ENCODE measurements around the gene PHAF1. TPM values are rescaled to one million over a fixed set of nuclear protein-coding genes. Genes with fewer than 3 reads are reported as not detected.

The PHAF1 gene
- total RNA-seq, 1 experiment from 2014 or later: 19.2 TPM

DNA sequence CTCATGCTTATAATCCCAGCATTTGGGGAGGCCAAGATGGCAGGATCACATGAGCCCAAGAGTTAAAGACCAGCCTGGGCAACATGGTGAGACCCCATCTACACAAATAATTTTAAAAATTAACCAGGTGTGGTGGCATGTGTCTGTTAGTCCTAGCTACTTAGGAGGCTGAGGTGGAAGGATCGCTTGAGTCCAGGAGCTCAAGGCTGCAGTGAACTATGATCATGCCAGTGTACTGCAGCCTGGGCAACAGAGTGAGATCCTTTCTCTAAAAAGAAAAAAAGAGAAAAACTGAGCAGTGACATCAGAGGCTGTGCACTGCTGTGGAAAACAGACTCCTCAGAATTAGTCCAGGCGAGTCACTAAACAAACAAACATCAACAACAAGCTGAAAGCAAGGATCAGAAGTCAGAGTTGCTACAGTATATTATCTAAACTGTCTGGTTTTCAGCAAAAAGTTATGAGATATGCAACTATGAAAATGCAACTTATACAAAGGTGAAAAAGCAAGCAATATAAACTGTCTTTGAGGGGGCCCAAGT is 41.5 kb upstream of the PHAF1 start (continued):
- TF ChIP-seq TCF7L2 (IDR thresholded peaks at IDR 0.05; ENCODE audit: borderline replicate concordance, extremely low read depth, insufficient read depth, insufficient read length): no peak

DNA sequence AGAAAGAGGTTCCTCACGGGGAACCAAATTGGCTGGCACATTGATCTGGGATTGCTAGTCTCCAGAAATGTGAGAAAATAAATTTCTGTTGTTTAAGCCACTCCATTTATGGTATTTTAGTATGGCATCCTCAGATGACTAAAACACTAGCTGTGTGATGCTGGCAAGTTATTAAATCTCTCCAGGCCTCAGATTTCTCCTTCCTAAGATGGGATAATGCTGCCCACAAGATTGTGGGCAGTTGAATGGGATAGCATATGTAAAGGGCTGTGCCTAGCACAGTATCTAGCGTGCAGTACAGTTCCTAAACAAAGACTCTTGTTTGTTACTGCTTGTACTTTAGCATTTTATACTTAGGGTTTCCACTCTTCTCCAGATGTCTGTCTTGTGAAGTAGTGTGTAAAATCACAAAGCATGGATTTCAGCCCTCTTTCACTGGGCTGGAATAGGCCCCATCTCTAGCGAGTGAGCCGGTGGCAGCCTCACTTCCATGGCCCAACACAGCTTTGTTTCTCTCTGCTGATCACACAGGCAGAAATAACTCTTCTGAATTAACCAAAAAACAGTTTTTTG is 38.2 kb upstream of the PHAF1 start:
- no peak for ATAC-seq
- Histone ChIP-seq H3K36me3 (ENCODE audit: control insufficient read depth in 1 of 2, insufficient read depth in 2 of 2, low read length in 2 of 2) (peaks cover 23 to 35% of the 10 kb centered on the region in 2 experiments), H3K79me2 (ENCODE audit: insufficient read depth, low read length) (peaks cover 25% of the 10 kb centered on the region), H2AFZ (ENCODE audit: low read depth, low read length, poor library complexity, severe bottlenecking) (no peak overlapping the region), H3K27me3 (ENCODE audit: insufficient read depth, low read length) (no peaks in the 10 kb centered on the region), H3K27ac (ENCODE audit: low read depth, low read length) (no peak overlapping the region), H3K9me3 (ENCODE audit: control insufficient read depth in 1 of 2, insufficient read depth in 1 of 2, low read depth in 1 of 2, low read length in 2 of 2) (no peaks in the 10 kb centered on the region), H3K9ac (ENCODE audit: low read length) (no peak overlapping the region), H3K9me2 (ENCODE audit: insufficient read depth) (no peaks in the 10 kb centered on the region), H3K4me2 (ENCODE audit: low read length) (no peak overlapping the region), H4K20me1 (ENCODE audit: insufficient read depth) (no peaks in the 10 kb centered on the region; the same call in 1 of the 2 replicates), H3K4me1 (ENCODE audit: control insufficient read depth in 1 of 2, insufficient read depth in 2 of 2, low read length in 2 of 2) (peaks cover 6 to 12% of the 10 kb centered on the region in 2 experiments; a peak in 2 of 4 replicates), H3K4me3 (replicated peaks in 1 of 2; ENCODE audit: low read depth in 1 of 2, low read length in 2 of 2) (no peak overlapping the region)
- no peak for DNase-seq (ENCODE audit: low read depth, low spot score)
- ChIA-PET CTCF (no interaction called here), POLR2A (no interaction called here), RAD21 (ENCODE audit: low non-redundant PET in 1 of 2, low total read pairs in 2 of 2, uncharacterized antibody in 2 of 2, unreplicated experiment in 2 of 2) (no interaction called here)
- intact Hi-C loops (cut with micrococcal nuclease): no loop called here
- TF ChIP-seq POLR2A (IDR thresholded peaks at IDR 0.05; ENCODE audit: borderline replicate concordance, extremely low read depth, insufficient read depth, insufficient read length) (no peak), SIN3A (IDR thresholded peaks at IDR 0.05; ENCODE audit: low read depth) (no peak), YY1 (IDR thresholded peaks at IDR 0.05; ENCODE audit: extremely low read depth, insufficient replicate concordance, low read depth, low read length) (no peak), RAD21 (IDR thresholded peaks at IDR 0.05; ENCODE audit: low read depth) (no peak), ZNF274 (IDR thresholded peaks at IDR 0.05; ENCODE audit: low read depth, low read length) (no peak), ELF1 (IDR thresholded peaks at IDR 0.05; ENCODE audit: borderline replicate concordance, low read depth) (no peak), EZH2 (IDR thresholded peaks at IDR 0.05) (no peak), ZFX (IDR thresholded peaks at IDR 0.05) (no peak)
- TF ChIP-seq, protein P1, sequence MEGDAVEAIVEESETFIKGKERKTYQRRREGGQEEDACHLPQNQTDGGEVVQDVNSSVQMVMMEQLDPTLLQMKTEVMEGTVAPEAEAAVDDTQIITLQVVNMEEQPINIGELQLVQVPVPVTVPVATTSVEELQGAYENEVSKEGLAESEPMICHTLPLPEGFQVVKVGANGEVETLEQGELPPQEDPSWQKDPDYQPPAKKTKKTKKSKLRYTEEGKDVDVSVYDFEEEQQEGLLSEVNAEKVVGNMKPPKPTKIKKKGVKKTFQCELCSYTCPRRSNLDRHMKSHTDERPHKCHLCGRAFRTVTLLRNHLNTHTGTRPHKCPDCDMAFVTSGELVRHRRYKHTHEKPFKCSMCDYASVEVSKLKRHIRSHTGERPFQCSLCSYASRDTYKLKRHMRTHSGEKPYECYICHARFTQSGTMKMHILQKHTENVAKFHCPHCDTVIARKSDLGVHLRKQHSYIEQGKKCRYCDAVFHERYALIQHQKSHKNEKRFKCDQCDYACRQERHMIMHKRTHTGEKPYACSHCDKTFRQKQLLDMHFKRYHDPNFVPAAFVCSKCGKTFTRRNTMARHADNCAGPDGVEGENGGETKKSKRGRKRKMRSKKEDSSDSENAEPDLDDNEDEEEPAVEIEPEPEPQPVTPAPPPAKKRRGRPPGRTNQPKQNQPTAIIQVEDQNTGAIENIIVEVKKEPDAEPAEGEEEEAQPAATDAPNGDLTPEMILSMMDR (IDR thresholded peaks at IDR 0.05 in 2 of 3, conservative IDR thresholded peaks at IDR 0.05 in 1 of 3; ENCODE audit: borderline replicate concordance in 1 of 3, insufficient read depth in 1 of 3, low read depth in 2 of 3, low read length in 2 of 3): no peak
- TF ChIP-seq, protein P2, sequence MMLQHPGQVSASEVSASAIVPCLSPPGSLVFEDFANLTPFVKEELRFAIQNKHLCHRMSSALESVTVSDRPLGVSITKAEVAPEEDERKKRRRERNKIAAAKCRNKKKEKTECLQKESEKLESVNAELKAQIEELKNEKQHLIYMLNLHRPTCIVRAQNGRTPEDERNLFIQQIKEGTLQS (IDR thresholded peaks at IDR 0.05): no peak
- BruUV-seq (replicated peaks): no TSS peak
